Measurements from ENCODE around the gene MROH9. TPM values are rescaled to one million over a fixed set of nuclear protein-coding genes. Genes with fewer than 3 reads are reported as not detected.

Gene MROH9
- total RNA-seq, 2 donors from 2014 or later, result not detected

- no peak for DNase-seq
- H3K27ac ChIP-seq, result no peak overlapping the region
- H3K36me3 ChIP-seq, result no peaks in the 10 kb centered on the region
- H3K9ac ChIP-seq (ENCODE audit: low read depth in 2 of 2, low read length in 2 of 2), result no peak overlapping the region
- intact Hi-C loops (cut with DNase I), result loop anchor here (5.0 to 10.0 kb wide), 2 partner anchors 146 to 233 kb away; partner anchors contain the start of gene FMO4
- no peak for TF ChIP-seq CTCF (IDR thresholded peaks at IDR 0.05)
- H3K4me3 ChIP-seq, result no peak overlapping the region
- no peaks in the 10 kb centered on the region for H3K27me3 ChIP-seq
- no peaks in the 10 kb centered on the region for H3K9me3 ChIP-seq
- H3K4me1 ChIP-seq, result no peaks in the 10 kb centered on the region
Measured at GRCh38 chr1:171081763-171082201, 146.4 kb downstream of the MROH9 start.

GRCh38 chr1:171082606-171083005 lies 147.3 kb downstream of the MROH9 start:
- no peak overlapping the region for H3K4me3 ChIP-seq
- intact Hi-C loops (cut with DNase I), result loop anchor here (5.0 to 10.0 kb wide), 2 partner anchors 145 to 232 kb away; partner anchors contain the start of gene FMO4
- TF ChIP-seq CTCF (IDR thresholded peaks at IDR 0.05), result no peak
- no peak overlapping the region for H3K27ac ChIP-seq
- no peaks in the 10 kb centered on the region for H3K27me3 ChIP-seq
- no peak for DNase-seq
- no peaks in the 10 kb centered on the region for H3K9me3 ChIP-seq
- no peaks in the 10 kb centered on the region for H3K4me1 ChIP-seq
- H3K9ac ChIP-seq (ENCODE audit: low read depth in 2 of 2, low read length in 2 of 2), result no peak overlapping the region
- H3K36me3 ChIP-seq, result no peaks in the 10 kb centered on the region

DNA sequence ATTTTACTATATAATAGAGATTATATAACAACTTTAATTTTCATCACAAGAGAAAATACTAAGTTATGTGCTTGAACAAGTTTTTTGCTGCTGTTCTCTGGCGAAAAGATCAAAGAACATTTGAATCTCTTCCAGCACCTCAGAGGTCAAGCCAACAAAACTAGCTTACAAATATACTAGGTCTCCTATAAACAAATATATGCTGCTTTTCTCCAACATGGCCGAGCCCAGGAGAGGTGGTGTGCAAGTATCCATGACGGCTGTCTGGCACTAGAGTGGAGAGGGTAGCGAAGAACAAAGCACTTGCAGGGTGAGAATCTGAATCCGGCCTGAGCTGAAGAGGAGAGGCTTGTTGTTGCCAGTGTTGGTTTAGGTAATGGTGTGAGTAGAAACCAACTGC lies 147.9 kb downstream of the MROH9 start:
- no peak for DNase-seq
- H3K36me3 ChIP-seq, result no peaks in the 10 kb centered on the region
- no peaks in the 10 kb centered on the region for H3K4me1 ChIP-seq
- intact Hi-C loops (cut with DNase I), result loop anchor here (5.0 to 10.0 kb wide), 2 partner anchors 144 to 232 kb away; partner anchors contain the start of gene FMO4
- TF ChIP-seq CTCF (IDR thresholded peaks at IDR 0.05), result no peak
- H3K4me3 ChIP-seq, result no peak overlapping the region
- H3K9ac ChIP-seq (ENCODE audit: low read depth in 2 of 2, low read length in 2 of 2), result no peak overlapping the region
- no peak overlapping the region for H3K27ac ChIP-seq
- H3K27me3 ChIP-seq, result no peaks in the 10 kb centered on the region
- no peaks in the 10 kb centered on the region for H3K9me3 ChIP-seq

DNA sequence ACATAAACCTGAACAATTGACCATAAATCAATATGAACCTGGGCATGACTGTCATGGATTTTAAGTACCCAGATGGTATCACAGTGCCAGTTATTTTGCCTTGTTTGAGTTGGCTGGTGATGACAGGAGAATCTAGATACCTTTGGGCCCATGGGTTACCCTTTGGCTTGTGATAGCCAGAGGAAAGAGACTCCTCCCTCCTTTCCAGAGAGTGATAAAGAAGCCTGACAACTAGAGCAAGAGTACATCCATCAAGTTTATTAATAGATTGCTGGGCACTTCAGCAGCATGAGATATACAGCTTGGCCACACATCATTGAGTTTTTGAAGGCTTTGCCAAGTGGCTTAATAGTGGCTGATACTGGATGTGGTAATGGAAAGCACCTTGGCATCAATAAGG lies 148.8 kb downstream of the MROH9 start:
- no peaks in the 10 kb centered on the region for H3K4me1 ChIP-seq
- TF ChIP-seq CTCF (IDR thresholded peaks at IDR 0.05), result no peak
- DNase-seq, result no peak
- H3K27ac ChIP-seq, result no peak overlapping the region
- no peaks in the 10 kb centered on the region for H3K27me3 ChIP-seq
- no peak overlapping the region for H3K4me3 ChIP-seq
- no peaks in the 10 kb centered on the region for H3K36me3 ChIP-seq
- no peak overlapping the region for H3K9ac ChIP-seq (ENCODE audit: low read depth in 2 of 2, low read length in 2 of 2)
- no peaks in the 10 kb centered on the region for H3K9me3 ChIP-seq
- intact Hi-C loops (cut with DNase I), result loop anchor here (5.0 to 10.0 kb wide), 2 partner anchors 143 to 231 kb away; partner anchors contain the start of gene FMO4

GRCh38 chr1:171084870-171085269 lies 149.5 kb downstream of the MROH9 start:
- Histone ChIP-seq H3K27me3 (no peaks in the 10 kb centered on the region), H3K36me3 (no peaks in the 10 kb centered on the region), H3K9ac (ENCODE audit: low read depth in 2 of 2, low read length in 2 of 2) (no peak overlapping the region), H3K9me3 (no peaks in the 10 kb centered on the region), H3K4me1 (no peaks in the 10 kb centered on the region), H3K4me3 (no peak overlapping the region), H3K27ac (no peak overlapping the region)
- TF ChIP-seq CTCF (IDR thresholded peaks at IDR 0.05), result no peak
- intact Hi-C loops (cut with DNase I), result loop anchor here (5.0 to 10.0 kb wide), 2 partner anchors 142 to 230 kb away; partner anchors contain the start of gene FMO4
- no peak for DNase-seq

Data from colonic mucosa (tissue), 4 donors.